Peyer's patch (tissue), 4 donors: ENCODE results near the gene ELOVL3. TPM values are rescaled to one million over a fixed set of nuclear protein-coding genes. Genes with fewer than 3 reads are reported as not detected.

ENCODE experiments used
- DNase-seq, 3 donors: peaks; one replicate each; pipeline ENCODE4 v3.0.0-alpha.2; 2017 to 2019
- H3K27ac ChIP-seq, 4 donors: fragments of 200-600 bp; sonication (generic); one replicate each; pipeline ENCODE4 v1.5.1; 2016 to 2019
- H3K27me3 ChIP-seq, 2 donors: fragments of 200-600 bp; sonication (generic); one replicate each; pipeline ENCODE4 v1.5.1; 2019
- H3K36me3 ChIP-seq, 3 donors: fragments of 200-600 bp; sonication (generic); one replicate each; pipeline ENCODE4 v1.5.1; 2016 to 2019
- H3K4me1 ChIP-seq, 4 donors: fragments of 200-600 bp; sonication (generic); one replicate each; pipeline ENCODE4 v1.5.1; 2016 to 2019
- H3K4me3 ChIP-seq, 4 donors: fragments of 200-600 bp; sonication (generic); 1 replicate in 3 of 4; 2 replicates in 1 of 4; pipeline ENCODE4 v1.5.1; 2016 to 2019; ENCODE audit warnings: mild to moderate bottlenecking in 1 of 4
- H3K9me3 ChIP-seq, 4 donors: fragments of 200-600 bp; sonication (generic); one replicate each; pipeline ENCODE4 v1.5.1; 2016 to 2019; ENCODE audit warnings: mild to moderate bottlenecking in 1 of 4
- POLR2A ChIP-seq, 2 donors: fragments of 450-650 bp; IDR thresholded peaks; one replicate each; pipeline ENCODE4 v1.5.1; 2017; ENCODE audit warnings: antibody characterized with exemption in 2 of 2, mild to moderate bottlenecking in 2 of 2, moderate library complexity in 2 of 2
- total RNA-seq, 4 donors: library from RNA; depleted of rRNA; stranded (reverse); fragments of >200 nt; gene quantifications; one replicate each; pipeline ENCODE4 v1.1.0, GENCODE V29; 2016
- TF ChIP-seq, protein P1 (sequence below), 6 experiments: fragments of 450-650 bp in 4 of 6; fragments of 200-600 bp in 2 of 6; sonication (generic) in 1 of 6; IDR thresholded peaks; one replicate each; pipeline ENCODE4 v1.5.1; 2017 to 2019; ENCODE audit warnings: antibody characterized with exemption in 6 of 6, mild to moderate bottlenecking in 3 of 6, moderate library complexity in 1 of 6

Gene ELOVL3
- total RNA-seq, 4 donors from 2014 or later = not detected

DNA sequence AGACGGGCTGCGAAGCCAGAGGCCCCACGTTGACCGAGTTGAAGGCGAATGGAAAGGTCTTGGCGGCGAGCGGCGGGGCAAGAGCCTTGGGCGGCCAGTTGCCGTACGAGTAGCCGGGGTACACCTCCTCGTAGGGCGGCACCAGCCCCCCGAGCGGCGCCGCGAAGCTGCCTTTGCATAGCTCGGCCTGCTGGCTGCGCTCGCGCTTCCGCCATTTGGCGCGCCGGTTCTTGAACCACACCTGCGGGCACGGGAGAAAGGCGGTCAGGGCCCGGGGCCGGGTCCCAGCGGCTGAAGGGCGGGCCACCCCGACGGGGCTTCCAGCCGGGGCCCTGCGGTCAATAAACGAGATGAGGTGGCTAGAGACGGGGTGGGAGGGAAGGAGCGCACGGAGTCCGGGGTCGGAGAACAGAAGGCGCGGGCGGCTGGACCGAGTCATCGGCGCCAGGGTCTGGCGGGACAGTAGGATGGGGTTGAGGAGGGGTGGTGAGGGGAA lies 4.8 kb downstream of the ELOVL3 start:
- Histone ChIP-seq H3K9me3 (no peaks in the 10 kb centered on the region), H3K4me3 (peak overlapping the region; percentile 31 to 62 (median 58)), H3K27me3 (peaks cover 0 to 10% of the 10 kb centered on the region in 2 donors), H3K4me1 (peaks cover 0 to 28% (median 14%) of the 10 kb centered on the region in 4 donors), H3K27ac (no peak overlapping the region), H3K36me3 (no peaks in the 10 kb centered on the region)
- TF ChIP-seq, protein P1, sequence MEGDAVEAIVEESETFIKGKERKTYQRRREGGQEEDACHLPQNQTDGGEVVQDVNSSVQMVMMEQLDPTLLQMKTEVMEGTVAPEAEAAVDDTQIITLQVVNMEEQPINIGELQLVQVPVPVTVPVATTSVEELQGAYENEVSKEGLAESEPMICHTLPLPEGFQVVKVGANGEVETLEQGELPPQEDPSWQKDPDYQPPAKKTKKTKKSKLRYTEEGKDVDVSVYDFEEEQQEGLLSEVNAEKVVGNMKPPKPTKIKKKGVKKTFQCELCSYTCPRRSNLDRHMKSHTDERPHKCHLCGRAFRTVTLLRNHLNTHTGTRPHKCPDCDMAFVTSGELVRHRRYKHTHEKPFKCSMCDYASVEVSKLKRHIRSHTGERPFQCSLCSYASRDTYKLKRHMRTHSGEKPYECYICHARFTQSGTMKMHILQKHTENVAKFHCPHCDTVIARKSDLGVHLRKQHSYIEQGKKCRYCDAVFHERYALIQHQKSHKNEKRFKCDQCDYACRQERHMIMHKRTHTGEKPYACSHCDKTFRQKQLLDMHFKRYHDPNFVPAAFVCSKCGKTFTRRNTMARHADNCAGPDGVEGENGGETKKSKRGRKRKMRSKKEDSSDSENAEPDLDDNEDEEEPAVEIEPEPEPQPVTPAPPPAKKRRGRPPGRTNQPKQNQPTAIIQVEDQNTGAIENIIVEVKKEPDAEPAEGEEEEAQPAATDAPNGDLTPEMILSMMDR (IDR thresholded peaks at IDR 0.05) = peak in 3 of 6 experiments; percentile 30 to 36 (median 32)
- TF ChIP-seq POLR2A (IDR thresholded peaks at IDR 0.05) = no peak
- DNase-seq = peak; percentile 32 to 70 (median 65)

- peak in 2 of 3 donors; percentile 76 to 78 for DNase-seq
- Histone ChIP-seq H3K4me1 (peaks cover 0 to 23% (median 14%) of the 10 kb centered on the region in 4 donors), H3K27me3 (peaks cover 0 to 10% of the 10 kb centered on the region in 2 donors), H3K4me3 (peak overlapping the region; percentile 31 to 62 (median 58)), H3K36me3 (no peaks in the 10 kb centered on the region), H3K27ac (no peak overlapping the region), H3K9me3 (no peaks in the 10 kb centered on the region)
- TF ChIP-seq, protein P1 (IDR thresholded peaks at IDR 0.05) = peak; percentile 29 to 86 (median 72)
- no peak for TF ChIP-seq POLR2A (IDR thresholded peaks at IDR 0.05)
Measured at GRCh38 chr10:102231357-102232318, 5.5 kb downstream of the ELOVL3 start.

- H3K27ac ChIP-seq = no peak overlapping the region
- H3K4me1 ChIP-seq = peaks cover 0 to 23% (median 14%) of the 10 kb centered on the region in 4 donors
- no peaks in the 10 kb centered on the region for H3K36me3 ChIP-seq
- no peak for DNase-seq
- no peaks in the 10 kb centered on the region for H3K9me3 ChIP-seq
- TF ChIP-seq, protein P1 (IDR thresholded peaks at IDR 0.05) = no peak
- TF ChIP-seq POLR2A (IDR thresholded peaks at IDR 0.05) = no peak
- H3K4me3 ChIP-seq = no peak overlapping the region
- peaks cover 0 to 13% of the 10 kb centered on the region in 2 donors for H3K27me3 ChIP-seq
Measured at GRCh38 chr10:102233997-102234396, 7.9 kb downstream of the ELOVL3 start.

DNA sequence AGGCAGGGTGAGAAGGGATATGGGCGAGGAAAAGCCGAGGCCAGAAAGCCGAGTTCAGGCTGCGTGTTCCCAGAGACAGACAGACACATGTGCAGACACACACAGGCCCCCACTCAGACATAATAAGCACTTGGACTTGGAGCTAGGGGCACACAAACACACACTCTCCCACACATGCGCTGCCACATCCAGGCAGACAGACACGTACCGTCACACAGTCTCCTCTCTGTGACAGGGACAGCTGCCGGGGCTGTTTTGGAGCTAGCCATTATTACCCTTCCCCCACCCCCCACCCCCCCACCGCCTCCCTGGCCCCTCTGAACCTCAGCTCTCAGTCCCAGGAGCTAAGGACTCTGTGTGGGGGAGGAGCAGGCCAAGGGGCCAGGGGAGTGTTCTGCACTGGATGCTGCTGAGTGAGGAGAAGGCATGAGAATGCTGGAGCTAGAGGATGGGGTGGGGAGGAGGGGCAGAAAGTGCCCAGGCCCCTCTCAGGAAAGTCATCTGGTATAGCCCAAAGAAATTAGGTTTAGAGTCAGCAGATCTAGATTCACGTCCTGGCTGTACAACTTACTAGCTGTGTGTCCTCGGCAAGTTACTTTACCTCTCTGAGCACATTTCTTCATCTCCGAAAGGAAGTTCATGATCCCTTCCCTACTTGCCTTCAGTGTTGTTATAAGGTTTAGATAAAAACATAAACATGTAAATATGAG lies 8.9 kb downstream of the ELOVL3 start:
- DNase-seq = no peak
- TF ChIP-seq, protein P1 (IDR thresholded peaks at IDR 0.05) = no peak
- no peak for TF ChIP-seq POLR2A (IDR thresholded peaks at IDR 0.05)
- Histone ChIP-seq H3K36me3 (no peaks in the 10 kb centered on the region), H3K4me3 (no peak overlapping the region), H3K9me3 (no peaks in the 10 kb centered on the region), H3K27ac (no peak overlapping the region), H3K27me3 (peaks cover 0 to 14% of the 10 kb centered on the region in 2 donors), H3K4me1 (peaks cover 0 to 20% (median 13%) of the 10 kb centered on the region in 4 donors)

DNA sequence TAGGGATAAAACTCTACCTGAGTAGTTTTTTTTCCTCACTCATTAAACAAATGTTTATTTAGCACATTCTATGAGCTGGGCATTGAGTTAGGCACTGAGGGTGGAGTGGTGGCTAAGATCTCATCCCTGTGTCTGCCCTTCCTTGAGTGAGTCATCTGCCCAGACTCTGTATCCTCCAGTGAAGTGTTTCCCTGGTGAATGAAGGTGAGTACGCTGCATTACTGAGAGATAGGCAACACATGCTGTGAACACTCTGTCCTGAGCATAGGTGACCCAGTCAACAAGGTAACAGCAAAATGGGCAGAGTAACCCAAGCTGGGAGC lies 9.5 kb downstream of the ELOVL3 start:
- Histone ChIP-seq H3K4me3 (no peak overlapping the region), H3K4me1 (peaks cover 0 to 16% (median 10%) of the 10 kb centered on the region in 4 donors), H3K36me3 (no peaks in the 10 kb centered on the region), H3K9me3 (no peaks in the 10 kb centered on the region), H3K27ac (no peak overlapping the region), H3K27me3 (peaks cover 0 to 17% of the 10 kb centered on the region in 2 donors)
- DNase-seq = peak in 1 of 3 donors; percentile 69
- TF ChIP-seq, protein P1 (IDR thresholded peaks at IDR 0.05) = no peak
- TF ChIP-seq POLR2A (IDR thresholded peaks at IDR 0.05) = no peak
